Activated T-helper 9 cell treated with anti-CD3 and anti-CD28 coated beads, Interleukin-2, amount 50 U/mL, for 16 hours (primary cell): ENCODE data around the gene PSMB10.
"Not testable (repeated sequence)": the region's sequence is repeated elsewhere in the genome, so short reads cannot be mapped to it uniquely, and the experiment has no call there.

Experiments used
- DNase-seq: peaks from one replicate; pipeline ENCODE4 v3.0.0-alpha.2; 2020; ENCODE audit warnings: low read depth

The PSMB10 gene

GRCh38 chr16:67942200-67942509, 5.5 kb upstream of the PSMB10 start:
- DNase-seq: no peak

GRCh38 chr16:67941469-67942199, 5.0 kb upstream of the PSMB10 start:
- no peak for DNase-seq

- DNase-seq: no peak
Observed at GRCh38 chr16:67940446-67941089, 3.9 kb upstream of the PSMB10 start.

- DNase-seq: no peak
Observed at GRCh38 chr16:67939507-67940445, 3.1 kb upstream of the PSMB10 start.

GRCh38 chr16:67937713-67938112, 1.1 kb upstream of the PSMB10 start:
- DNase-seq: not testable (repeated sequence)

GRCh38 chr16:67936880-67937605, 393 bp upstream of the PSMB10 start:
- peak; percentile 66 for DNase-seq

- peak; percentile 93 for DNase-seq
Observed at GRCh38 chr16:67935402-67936123, 1.1 kb downstream of the PSMB10 start.

GRCh38 chr16:67935101-67935401, 1.6 kb downstream of the PSMB10 start:
- DNase-seq: no peak

- DNase-seq: no peak
Observed at GRCh38 chr16:67934306-67935100, 2.1 kb downstream of the PSMB10 start.

GRCh38 chr16:67933805-67934204, 2.8 kb downstream of the PSMB10 start:
- no peak for DNase-seq

- DNase-seq: no peak
Observed at GRCh38 chr16:67932462-67932840, 4.2 kb downstream of the PSMB10 start.

GRCh38 chr16:67931712-67932461, 4.8 kb downstream of the PSMB10 start, which contains the start of gene CTRL:
Gene CTRL, minus strand, starts transcription at chr16:67931862. Its CDS starts 10 bp downstream, at chr16:67931852.
- no peak for DNase-seq

GRCh38 chr16:67930678-67931211, 5.9 kb downstream of the PSMB10 start:
- DNase-seq: no peak

- no peak for DNase-seq
Observed at GRCh38 chr16:67930191-67930590, 6.5 kb downstream of the PSMB10 start.

GRCh38 chr16:67928561-67929364, 7.9 kb downstream of the PSMB10 start:
- peak; percentile 63 for DNase-seq

GRCh38 chr16:67928147-67928546, 8.5 kb downstream of the PSMB10 start:
- no peak for DNase-seq

GRCh38 chr16:67927131-67927941, 9.3 kb downstream of the PSMB10 start:
- no peak for DNase-seq

- no peak for DNase-seq
Observed at GRCh38 chr16:67926181-67926750, 10.4 kb downstream of the PSMB10 start.
